Measurements from ENCODE around the gene REEP5.
A peak's percentile ranks its signal among the peaks of the same experiment; 100 is the strongest.
"Not testable (repeated sequence)": the region's sequence is repeated elsewhere in the genome, so short reads cannot be mapped to it uniquely, and the experiment has no call there.

Gene REEP5

DNA sequence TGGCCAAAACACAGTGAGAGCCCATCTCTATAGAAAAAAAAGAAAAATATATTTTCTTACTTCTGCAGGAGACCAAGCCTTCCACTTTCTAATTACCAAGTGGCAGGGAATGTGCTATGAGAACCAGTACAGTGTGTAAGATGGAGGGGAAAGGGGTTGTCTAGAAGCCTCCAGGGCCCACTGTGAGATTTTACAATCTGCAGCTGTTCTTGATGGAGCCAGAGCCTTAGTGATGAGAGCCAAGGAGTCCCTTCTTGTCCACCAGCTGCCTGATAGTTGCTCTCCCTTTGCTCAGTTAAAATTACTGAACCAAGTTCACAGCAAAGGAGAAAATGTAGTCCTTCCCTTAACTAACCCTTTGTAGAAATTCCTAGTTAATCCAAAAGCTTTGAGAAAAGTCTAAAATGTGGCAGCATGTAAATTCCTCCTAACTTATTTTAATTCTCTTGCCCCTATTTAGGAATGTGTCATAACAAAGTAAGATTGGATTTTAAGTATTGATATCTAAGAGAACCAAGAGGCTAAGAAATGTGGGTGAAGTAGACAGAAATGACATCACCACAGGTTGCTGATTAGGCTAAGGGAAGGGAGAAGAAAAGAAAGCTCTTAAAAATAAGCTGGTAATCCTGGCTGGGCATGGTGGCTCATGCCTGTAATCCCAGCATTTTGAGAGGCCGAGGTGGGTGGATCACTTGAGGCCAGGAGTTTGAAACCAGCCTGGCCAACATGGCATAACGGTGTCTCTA lies 41.6 kb downstream of the REEP5 start:
- no peak for DNase-seq

DNA sequence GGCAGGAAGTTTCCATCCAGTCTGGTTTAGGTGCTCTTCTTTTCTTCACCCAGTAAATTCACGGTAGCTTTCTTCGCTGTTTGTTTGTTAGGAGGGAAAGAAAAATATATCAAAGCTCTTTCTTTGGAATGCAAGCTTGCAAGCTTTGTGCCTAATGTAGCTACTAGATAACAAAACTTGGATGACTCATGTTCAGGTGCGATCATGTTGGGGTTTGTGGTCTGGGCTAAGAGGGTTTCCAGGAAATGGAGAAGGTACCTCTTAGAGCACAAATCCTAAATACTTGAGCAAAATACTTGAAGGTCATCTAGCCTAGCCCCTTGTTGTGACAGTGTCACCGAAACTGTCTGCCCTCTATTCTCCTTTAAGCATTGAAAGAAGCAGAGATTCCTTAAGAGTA lies 43.3 kb downstream of the REEP5 start:
- no peak for DNase-seq

DNA sequence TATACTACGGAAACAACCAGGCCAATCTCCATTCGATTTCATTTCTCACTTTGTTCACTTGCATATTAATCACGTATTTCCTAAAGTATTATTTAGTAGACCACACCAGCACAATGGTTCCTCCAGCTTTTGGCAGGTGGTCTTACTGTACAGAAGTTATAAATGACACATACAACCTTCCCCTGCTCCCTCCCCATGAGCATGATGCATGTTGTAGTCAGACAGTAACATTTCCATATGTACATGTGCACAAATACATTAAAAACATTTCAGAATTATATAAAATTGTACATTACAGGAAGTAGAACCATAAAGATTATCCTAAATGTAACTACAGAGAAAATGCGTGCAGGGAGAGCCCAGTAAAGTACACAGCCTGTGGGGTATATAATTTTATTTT lies 43.9 kb downstream of the REEP5 start:
- DNase-seq: no peak

DNA sequence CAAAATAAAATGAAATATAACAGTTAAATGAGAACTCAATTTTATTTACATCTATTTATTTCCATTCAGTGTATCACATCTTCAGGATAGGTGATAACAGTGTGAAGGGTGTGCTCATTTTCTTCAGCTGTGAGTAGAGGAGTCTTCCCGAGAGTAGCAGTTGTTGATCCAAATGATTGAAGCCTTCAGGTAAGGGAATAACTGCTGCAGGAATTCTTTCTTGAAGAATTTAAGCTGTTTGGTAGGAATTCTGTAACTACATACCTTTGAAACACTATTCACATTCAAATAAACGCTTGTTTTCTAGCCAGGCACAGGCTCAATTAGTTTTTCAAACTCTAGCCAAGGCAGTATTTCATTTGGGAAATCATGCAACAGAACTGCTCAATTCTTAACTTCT lies 45.7 kb downstream of the REEP5 start:
- DNase-seq: no peak

DNA sequence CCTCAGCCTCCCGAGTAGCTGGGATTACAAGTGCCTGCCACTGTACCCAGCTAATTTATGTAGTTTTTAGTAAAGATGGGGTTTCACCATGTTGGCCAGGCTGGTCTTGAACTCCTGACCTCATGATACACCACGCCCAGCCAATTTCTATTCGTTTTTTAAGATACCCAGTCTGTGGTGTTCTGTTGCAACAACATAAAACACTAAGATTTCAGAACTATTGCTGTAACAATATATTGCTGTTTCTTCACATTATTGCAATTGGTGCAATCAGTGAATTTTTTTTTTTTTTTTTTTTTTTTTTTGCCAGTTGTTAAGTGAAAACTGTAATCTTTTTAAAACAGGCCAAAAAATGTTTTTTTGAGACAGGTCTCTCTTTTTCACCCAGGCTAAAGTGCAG lies 51.1 kb downstream of the REEP5 start:
- DNase-seq: no peak

DNA sequence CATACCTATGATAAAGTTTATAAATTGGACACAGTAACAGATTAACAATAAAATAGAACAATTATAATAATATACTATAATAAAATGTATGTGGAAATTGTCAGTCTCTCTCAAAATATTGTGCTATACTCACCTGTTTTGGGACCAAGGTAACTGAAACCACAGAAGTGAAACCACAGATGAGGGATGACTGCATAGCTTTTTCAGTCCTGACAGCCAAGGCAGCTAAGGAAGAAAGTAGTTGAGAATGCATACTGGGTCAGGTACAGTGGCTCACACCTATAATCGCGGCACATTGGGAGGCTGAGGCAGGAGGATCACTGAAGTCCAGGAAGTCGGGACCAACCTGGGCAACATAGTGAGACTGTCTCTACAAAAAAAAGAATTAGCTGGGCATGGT lies 52.1 kb downstream of the REEP5 start:
- no peak for DNase-seq

DNA sequence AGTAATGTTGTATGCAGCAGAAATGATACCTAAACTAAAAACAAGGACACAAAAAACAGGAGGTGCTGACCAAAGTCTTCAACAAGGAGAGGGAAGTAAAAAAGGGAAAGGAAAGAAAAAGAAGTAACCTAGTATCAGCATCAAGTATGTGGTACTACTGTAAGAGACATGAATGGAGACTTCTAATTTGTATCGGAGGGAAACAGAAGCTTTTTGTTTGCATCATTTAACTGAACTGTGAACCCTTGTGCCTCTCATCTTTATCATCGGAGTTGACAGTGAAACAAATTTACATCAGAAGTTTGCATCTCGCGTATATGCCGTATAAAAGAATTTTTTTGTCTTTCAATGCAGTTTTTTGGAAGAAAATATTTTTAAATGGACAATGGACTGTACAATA lies 54.6 kb downstream of the REEP5 start:
- DNase-seq: no peak

DNA sequence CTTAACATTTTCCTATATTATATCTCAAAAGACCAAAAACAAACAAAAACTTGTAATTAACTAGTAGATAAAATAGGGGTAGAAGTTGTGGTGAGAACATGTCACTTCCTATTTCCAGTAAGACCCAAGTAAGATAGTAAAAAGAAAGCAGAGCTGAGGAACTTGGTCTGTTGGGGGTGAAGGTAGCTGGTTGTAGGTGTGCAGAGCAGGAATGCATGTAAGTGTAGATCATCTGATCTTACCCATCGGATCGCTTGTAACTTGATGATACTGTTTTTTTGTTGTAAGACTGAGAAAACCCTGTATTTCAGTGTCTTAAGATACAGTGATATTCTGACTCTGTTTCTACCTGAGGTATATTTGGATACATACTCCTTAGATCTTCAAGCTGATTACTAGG lies 55.3 kb downstream of the REEP5 start:
- no peak for DNase-seq

DNA sequence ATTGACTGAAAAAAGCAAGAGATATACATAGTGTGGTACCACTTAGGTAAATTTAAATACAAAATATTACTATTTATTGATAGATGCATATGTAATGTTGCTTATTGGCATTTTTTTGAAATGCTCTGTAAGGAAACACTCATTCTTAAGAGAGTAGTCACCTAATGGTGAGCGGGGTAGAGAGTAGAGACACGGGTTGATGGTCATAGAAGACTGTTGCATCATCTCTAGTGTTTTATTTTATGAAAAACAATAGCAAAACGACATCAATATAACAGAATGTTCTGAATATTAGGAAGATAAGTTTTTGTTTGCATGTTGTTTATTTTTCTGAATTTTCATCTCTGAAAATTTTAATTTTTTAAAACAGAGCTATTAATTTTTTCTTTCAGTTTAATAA lies 56.9 kb downstream of the REEP5 start:
- DNase-seq: peak; percentile 32

DNA sequence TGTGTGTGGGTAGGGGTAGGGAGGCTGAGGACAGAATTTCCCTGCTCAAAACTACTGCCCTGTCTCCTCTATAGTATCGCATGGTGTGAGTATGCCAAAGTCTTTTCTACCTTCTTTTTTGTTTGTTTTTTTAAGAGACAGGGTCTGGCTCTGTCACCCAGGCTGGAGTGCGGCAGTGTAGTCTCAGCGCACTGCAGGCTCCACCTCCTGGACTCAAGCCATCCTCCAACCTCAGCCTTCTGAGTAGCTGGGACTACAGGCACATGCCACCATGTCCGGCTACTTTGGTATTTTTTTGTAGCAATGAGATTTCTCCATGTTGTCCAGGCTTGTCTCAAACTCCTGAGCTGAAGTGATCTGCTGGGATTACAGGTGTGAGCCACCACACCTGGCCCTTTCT lies 58.5 kb downstream of the REEP5 start:
- DNase-seq: no peak

DNA sequence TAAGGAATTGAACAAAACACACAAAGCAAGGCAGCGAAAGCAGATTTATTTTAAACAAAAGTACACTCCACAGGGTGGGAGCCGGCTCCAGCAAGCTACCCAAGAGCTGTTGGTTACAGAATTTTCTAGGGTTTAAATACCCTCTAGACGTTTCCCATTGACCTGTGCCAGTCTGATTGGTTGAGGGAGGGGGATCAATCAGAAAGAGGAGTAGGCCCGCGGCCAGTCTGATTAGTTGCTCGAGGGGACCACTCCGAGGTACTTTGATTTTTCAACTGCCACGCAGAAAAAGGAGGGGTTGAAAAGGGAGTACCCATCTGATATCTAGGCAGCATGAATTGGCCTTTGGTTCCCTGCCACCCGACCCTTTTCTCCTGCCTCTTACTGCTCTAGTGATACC lies 59.9 kb downstream of the REEP5 start:
- DNase-seq: peak; percentile 3

DNA sequence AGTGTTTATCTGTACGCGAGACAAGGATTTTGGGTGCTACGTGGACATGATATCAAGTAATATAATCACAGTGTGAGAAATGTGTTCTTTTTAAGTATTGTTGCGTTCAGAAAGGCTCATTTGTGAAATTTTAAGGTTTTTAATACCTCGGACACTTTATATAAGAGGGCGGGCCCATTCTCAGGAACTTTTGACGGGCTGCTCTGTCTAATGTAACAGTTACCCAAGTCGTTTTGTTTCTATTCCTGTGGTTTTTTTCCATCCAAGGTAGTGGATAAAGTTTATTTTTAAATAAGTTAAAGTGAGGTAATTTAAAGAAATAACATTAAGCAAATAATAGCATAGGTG lies 60.4 kb downstream of the REEP5 start:
- no peak for DNase-seq

DNA sequence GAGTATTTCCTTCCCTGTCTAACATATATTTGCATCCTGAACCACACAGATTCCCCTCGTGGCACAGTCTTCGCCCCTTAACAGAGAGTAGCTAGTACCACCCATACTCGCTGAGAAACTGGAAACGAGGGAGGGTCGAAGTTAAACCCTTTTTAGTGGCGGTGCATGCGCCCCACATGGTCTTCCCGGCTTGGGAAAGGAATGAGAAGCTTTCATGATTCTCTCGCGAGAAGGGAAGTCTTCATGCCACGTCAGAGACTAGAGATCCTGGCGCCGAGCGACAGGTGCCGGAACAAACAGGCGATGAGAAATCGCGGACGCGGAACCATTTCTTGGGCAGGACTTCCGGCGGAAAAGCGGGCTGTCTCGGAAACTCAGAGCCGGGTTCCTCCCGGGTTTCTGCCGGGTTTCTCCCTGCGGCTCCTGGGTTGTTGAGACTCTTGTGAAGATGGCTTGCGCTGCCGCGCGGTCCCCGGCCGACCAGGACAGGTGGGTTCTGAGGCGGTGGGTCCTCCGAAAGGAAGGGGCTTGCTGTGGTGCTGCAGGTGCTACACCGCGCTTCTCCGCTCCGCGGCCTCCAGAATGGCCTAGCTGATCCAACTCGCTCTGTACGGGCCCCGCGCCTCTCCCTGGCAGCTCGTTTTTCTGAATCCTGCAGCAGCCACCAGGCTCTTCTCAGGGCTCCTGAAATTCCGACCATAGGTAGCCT lies 60.9 kb downstream of the REEP5 start, which contains the start of gene SRP19:
Gene SRP19, plus strand, starts transcription at position 359 of the 709 bp plus-strand sequence. Its CDS starts 90 bp downstream, at position 449.
- peak; percentile 98 for DNase-seq

DNA sequence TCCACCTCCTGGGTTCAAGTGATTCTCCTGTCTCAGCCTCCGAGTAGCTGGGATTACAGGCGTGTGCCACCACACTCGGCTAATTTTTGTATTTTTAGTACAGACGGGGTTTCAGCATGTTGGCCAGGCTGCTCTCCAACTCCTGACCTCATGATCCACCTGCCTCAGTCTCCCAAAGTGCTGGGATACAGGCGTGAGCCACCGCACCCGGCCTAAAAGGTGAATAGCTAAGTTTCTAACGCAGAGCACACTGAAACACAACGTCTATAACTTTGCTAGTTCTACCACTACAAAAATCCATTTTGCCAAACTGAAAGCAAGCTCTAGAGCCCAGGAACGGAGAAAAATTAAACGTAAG lies 61.5 kb downstream of the REEP5 start:
- DNase-seq: not testable (repeated sequence)

DNA sequence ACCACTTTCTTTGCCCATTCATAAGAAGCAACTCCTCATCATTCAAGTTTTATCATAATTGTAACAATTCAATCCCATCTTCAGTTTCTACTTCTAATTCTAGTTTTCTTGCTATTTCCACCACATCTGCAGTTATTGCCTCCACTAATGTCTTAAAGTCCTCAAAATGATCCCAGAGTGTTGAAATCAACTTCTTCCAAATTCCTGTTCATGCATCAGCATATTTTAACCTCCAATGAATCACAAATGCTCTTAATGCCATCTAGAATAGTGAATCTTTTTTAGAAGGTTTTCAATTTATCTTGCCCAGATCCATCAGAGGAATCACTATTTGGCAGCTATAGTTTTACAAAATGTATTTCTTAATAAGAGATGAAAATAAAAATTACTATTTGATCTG lies 64.2 kb downstream of the REEP5 start:
- no peak for DNase-seq

DNA sequence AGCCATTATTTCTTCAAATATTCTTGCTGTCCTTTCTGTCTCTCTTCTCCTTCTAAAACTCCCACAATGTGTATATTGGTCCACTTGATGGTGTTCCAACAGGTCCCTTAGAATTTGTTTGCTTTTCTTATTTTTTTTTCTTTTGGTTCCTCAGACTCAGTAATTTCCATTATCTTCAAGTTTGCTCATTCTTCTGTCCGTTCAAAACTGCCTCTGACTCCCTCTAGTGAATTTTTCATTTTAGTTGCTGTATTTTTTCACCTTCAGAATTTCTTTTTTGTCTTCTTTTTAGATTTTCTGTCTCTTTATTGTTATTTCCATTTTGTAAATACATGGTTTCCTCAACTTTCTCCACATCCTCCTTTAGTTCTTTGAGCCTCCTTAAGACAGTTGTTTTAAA lies 67.4 kb downstream of the REEP5 start:
- no peak for DNase-seq

DNA sequence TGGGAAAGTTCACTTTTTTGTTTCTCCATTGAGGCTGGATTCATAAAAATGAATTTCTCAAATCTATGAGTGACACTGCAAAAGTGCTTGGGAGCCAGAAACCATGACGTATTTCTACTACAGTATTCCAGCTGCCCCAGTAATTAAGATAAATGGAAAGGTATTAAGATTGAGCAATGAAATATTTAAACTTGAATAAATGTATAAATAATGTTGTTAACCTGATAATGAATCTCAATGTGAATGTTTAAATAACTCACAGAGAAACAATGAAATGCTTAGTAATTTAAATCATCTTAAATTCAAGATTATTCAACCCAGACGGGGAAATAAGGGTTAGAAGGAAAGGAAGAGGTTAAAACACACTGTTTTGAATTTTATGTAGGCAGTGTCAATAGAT lies 72.1 kb downstream of the REEP5 start:
- no peak for DNase-seq

DNA sequence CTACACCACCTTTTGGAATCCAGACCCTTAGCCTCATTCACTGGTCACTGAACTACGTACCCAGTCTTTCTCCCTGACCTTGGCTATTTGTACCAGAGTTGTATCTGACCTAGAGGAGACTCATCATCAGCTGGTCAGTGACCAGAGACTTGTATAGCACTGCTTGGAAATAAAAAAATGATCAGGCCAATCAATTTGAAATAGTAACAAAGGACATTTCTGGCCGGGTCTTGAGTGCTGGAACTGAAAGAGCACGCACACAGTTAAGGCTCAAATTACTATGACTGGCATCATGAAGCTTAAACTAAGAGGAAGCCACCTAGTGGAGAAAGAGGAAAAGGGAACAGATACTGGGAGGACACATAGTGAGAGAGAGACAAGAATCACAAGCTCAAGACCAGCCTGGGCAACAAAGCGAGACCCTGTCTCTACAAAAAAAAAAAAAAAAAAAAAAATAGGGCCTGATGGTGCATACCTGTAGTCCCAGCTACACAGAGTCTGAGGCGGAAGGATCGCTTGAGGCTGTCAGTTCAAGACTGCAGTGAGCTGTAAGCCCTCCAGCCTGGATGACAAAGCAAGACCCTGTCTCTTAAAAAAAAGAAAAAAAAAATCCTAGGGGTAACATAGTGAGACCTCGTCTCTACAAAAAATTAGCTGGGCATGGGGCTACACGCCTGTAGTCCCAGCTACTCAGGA lies 73.8 kb downstream of the REEP5 start:
- peak; percentile 66 for DNase-seq

DNA sequence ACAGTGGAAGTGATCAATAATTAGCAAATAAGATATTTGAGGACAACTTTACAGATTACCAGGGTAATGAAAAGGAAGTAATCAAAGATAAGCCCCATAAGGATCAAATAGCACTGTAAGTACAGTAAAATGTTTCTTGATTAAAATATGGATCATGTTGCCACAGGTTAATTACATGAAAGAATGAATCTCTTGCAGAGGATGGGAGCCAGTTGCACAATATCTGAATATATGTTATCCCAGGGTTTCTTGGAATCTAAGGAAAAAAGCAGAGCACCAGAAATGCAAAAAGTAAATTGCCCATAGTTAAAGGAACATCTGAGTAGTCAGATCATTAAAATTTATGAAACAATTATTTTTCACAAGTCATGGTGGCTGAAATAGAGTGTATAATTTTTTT lies 74.7 kb downstream of the REEP5 start:
- no peak for DNase-seq

DNA sequence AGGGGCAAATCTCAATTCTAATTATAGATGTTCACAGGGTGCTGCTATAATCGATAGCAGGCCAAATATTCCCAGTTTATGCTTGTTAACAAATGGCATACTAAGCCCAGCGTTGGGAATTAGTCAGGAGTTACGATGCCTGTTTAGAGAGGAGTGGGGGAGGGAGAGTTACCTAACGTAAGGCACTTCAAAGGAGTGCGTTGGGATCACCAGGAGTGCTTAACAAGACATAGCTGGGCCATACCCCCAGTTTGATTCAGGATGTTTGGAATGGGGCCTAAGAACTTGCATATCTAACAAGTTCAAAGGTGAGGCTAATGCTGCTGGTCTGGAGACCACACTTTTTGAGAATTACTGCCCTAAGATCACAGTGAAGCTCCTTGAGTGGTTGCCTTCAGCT lies 75.5 kb downstream of the REEP5 start:
- no peak for DNase-seq

DNA sequence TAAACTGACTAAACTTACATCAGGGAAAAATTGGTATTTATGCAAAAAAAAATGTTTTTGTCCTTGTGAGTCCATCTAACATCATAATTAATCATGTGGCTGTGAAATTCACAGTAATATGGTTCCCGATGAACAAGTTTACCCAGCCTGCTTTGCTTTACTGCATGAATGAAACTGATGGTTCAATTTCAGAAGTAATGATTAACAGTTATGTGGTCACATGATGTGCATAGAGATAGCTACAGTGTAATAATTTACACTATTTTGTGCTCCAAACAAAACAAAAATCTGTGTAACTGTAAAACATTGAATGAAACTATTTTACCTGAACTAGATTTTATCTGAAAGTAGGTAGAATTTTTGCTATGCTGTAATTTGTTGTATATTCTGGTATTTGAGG lies 77.5 kb downstream of the REEP5 start:
- no peak for DNase-seq

DNA sequence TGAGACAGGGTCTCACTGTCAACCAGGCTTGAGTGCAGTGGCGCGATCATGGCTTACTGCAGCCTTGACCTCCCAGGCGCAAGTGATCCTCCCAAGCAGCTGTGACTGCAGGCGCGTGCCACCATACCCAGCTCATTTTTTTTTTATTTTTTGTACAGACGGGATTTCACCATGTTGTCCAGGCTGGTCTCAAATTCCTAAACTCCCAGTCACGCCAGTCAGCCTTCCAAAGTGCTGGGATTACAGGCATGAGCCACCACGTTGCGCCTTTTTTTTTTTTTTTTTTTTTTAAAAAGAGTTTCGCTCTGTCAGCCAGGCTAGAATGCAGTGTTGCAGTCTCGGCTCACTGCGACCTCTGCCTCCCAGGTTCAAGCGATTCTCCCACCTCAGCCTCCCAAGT lies 88.1 kb downstream of the REEP5 start:
- no peak for DNase-seq

DNA sequence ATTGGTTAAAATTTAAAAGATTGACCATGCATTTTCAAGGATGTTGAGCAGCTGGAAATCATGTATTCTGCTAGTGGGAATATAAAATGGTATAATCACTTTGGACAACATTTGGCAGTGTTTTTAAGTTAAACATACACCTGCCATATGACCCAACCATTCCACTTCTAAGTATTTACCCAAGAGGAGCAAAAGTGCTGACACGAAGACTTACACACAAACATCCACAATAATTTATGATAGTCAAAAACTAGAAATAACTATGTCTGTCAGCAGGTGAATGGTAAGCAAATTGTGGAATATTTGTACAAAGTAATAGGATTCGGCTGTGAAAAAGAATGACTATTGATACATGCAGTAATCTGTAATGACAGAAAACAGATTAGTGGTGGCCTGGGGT lies 91.6 kb downstream of the REEP5 start:
- DNase-seq: no peak
